ENCODE data around the gene SPG7. TPM values are rescaled to one million over a fixed set of nuclear protein-coding genes. Genes with fewer than 3 reads are reported as not detected.

Gene SPG7
- polyA plus RNA-seq, 2 of the 4 experiments (the other 2 are of a cell fraction), result 53.2 to 73.2 TPM

DNA sequence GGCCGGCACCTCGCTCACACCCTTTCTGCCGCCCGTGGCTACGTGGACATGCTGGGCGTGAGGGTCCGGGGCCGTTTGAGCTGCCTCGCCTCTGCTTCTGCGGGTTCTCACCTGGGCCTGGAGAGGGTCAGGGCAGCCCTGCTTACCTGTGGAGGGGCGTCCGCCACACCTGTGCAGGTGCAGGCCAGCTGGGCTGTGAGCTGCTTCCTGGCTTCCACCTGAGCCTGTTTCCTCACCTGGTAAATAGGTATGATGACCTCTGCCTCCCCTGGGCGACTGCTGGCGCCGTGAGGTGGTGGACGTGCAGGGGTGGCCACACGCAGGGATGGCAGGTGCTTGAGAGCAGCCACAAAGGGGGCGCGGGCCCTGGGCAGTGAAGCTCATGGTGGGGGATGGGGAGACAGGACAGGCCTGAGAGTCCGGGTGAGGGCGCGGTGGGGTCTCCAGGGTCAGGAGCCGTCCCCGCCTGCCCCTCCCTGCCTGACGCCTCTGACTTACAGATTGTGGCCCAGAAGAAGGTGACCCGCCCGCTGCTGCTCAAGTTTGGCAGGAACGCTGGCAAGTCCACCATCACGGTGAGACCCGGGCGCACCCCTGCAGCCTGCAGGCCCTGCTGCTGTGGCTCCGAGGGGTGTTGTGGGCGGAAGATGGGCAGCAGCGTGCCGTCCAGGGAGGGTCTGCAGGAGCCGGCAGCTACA is 75.1 kb downstream of the SPG7 start:
- H3K9me3 ChIP-seq, result no peaks in the 10 kb centered on the region
- TF ChIP-seq HOXB13 (CRISPR knock-in tag; IDR thresholded peaks at IDR 0.05; ENCODE audit: low read depth) (no peak), NR3C1 (IDR thresholded peaks at IDR 0.05) (no peak), RCOR1 (IDR thresholded peaks at IDR 0.05; ENCODE audit: low read depth, low read length) (no peak), HOXB5 (CRISPR knock-in tag; IDR thresholded peaks at IDR 0.05) (no peak), FOXS1 (CRISPR knock-in tag; IDR thresholded peaks at IDR 0.05) (no peak), E2F6 (IDR thresholded peaks at IDR 0.05; ENCODE audit: borderline replicate concordance, low read depth) (no peak), MAFK (IDR thresholded peaks at IDR 0.05; ENCODE audit: partially characterized antibody) (no peak), FOSL2 (IDR thresholded peaks at IDR 0.05) (no peak), FOSL2 (CRISPR knock-in tag; IDR thresholded peaks at IDR 0.05) (no peak), RFX5 (IDR thresholded peaks at IDR 0.05) (no peak), SMC3 (IDR thresholded peaks at IDR 0.05) (no peak), EHMT2 (IDR thresholded peaks at IDR 0.05; ENCODE audit: low read depth) (no peak), TFCP2L1 (CRISPR knock-in tag; IDR thresholded peaks at IDR 0.05) (no peak), JUN (IDR thresholded peaks at IDR 0.05) (no peak), POLR2AphosphoS2 (conservative IDR thresholded peaks at IDR 0.05; ENCODE audit: low read length) (no peak), EHF (CRISPR knock-in tag; IDR thresholded peaks at IDR 0.05) (no peak), RAD21 (conservative IDR thresholded peaks at IDR 0.05 in 1 of 2, IDR thresholded peaks at IDR 0.05 in 1 of 2) (no peak), FOSB (CRISPR knock-in tag; IDR thresholded peaks at IDR 0.05) (no peak), GATA3 (IDR thresholded peaks at IDR 0.05; ENCODE audit: borderline replicate concordance) (no peak), ELK1 (IDR thresholded peaks at IDR 0.05; ENCODE audit: low read depth, low read length) (no peak)
- TF ChIP-seq, protein P1, sequence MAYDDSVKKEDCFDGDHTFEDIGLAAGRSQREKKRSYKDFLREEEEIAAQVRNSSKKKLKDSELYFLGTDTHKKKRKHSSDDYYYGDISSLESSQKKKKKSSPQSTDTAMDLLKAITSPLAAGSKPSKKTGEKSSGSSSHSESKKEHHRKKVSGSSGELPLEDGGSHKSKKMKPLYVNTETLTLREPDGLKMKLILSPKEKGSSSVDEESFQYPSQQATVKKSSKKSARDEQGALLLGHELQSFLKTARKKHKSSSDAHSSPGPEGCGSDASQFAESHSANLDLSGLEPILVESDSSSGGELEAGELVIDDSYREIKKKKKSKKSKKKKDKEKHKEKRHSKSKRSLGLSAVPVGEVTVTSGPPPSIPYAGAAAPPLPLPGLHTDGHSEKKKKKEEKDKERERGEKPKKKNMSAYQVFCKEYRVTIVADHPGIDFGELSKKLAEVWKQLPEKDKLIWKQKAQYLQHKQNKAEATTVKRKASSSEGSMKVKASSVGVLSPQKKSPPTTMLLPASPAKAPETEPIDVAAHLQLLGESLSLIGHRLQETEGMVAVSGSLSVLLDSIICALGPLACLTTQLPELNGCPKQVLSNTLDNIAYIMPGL (CRISPR knock-in tag; IDR thresholded peaks at IDR 0.05; ENCODE audit: borderline replicate concordance), result no peak
- ATAC-seq, result no peak
- POLR2A ChIA-PET, result no interaction called here
- CTCF ChIA-PET, result interaction anchor here (1.6 to 3.8 kb wide), 4 partner anchors 17 to 85 kb away, joined by 4 to 17 read pairs (median 8); no protein-coding TSS in a partner anchor
- no peak for FAIRE-seq
- peaks cover 22% of the 10 kb centered on the region for H3K4me1 ChIP-seq
- H3K27ac ChIP-seq, result peak overlapping the region in 1 of 2 experiments; percentile 1; a peak in 1 of 6 replicates
- no peak overlapping the region for H3K4me3 ChIP-seq
- H3K4me2 ChIP-seq, result no peak overlapping the region
- no peak for DNase-seq (ENCODE audit: low read depth in 1 of 2, low spot score in 1 of 2)
- 94% methylated on average over 35 of the region's 36 CpGs for WGBS (ENCODE audit: missing lambda C conversion rate)

- TF ChIP-seq RAD21 (conservative IDR thresholded peaks at IDR 0.05 in 1 of 2, IDR thresholded peaks at IDR 0.05 in 1 of 2), result no peak
- TF ChIP-seq RCOR1 (IDR thresholded peaks at IDR 0.05; ENCODE audit: low read depth, low read length), result no peak
- TF ChIP-seq FOSB (CRISPR knock-in tag; IDR thresholded peaks at IDR 0.05), result no peak
- no peak; a peak in 1 of 6 replicates for ATAC-seq
- peaks cover 22% of the 10 kb centered on the region for H3K4me1 ChIP-seq
- no peak overlapping the region; a peak in 1 of 6 replicates for H3K27ac ChIP-seq
- H3K9me3 ChIP-seq, result no peaks in the 10 kb centered on the region
- H3K4me3 ChIP-seq, result no peak overlapping the region
- CTCF ChIA-PET, result interaction anchor here (1.6 to 3.8 kb wide), 4 partner anchors 16 to 84 kb away, joined by 4 to 17 read pairs (median 8); no protein-coding TSS in a partner anchor
- FAIRE-seq, result no peak
- POLR2A ChIA-PET, result no interaction called here
- no peak overlapping the region for H3K4me2 ChIP-seq
- DNase-seq (ENCODE audit: low read depth in 1 of 2, low spot score in 1 of 2), result no peak
- 94% methylated on average over 19 of the region's 49 CpGs for WGBS (ENCODE audit: missing lambda C conversion rate)
Measured at GRCh38 chr16:89583895-89584644, 75.9 kb downstream of the SPG7 start.
